Measurements from ENCODE around the gene NEK7.

Gene NEK7

GRCh38 chr1:198255784-198256183 is 99.0 kb downstream of the NEK7 start:
- no peak for DNase-seq (ENCODE audit: low spot score)

DNA sequence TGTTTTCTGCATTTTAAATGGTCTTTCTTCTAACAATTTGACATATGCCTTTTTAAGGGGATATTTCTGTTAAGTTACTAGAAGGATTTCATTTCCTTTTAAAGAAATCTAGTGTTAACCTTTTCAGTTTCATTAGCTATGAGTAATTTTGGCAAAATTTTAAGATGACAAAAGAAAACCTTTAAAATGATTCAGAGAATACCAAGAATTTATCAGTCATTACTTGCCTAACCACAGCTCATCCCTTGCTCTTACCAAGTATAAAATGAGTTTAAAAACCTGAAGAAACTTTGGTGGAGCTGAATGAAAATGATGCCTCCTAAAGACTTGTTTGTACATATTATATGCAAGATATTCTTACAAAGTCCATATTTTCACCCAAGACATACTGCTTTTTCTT is 101.7 kb downstream of the NEK7 start:
- DNase-seq (ENCODE audit: low spot score): no peak

GRCh38 chr1:198259333-198260074 is 102.7 kb downstream of the NEK7 start:
- no peak for DNase-seq (ENCODE audit: low spot score)

GRCh38 chr1:198261886-198262285 is 105.1 kb downstream of the NEK7 start:
- no peak for DNase-seq (ENCODE audit: low spot score)

- DNase-seq (ENCODE audit: low spot score): no peak
Observed at GRCh38 chr1:198263186-198263585, 106.4 kb downstream of the NEK7 start.

- peak; percentile 48 for DNase-seq (ENCODE audit: low spot score)
Observed at GRCh38 chr1:198264282-198264681, 107.5 kb downstream of the NEK7 start.

GRCh38 chr1:198265073-198265661 is 108.4 kb downstream of the NEK7 start:
- DNase-seq (ENCODE audit: low spot score): peak; percentile 28

- DNase-seq (ENCODE audit: low spot score): no peak
Observed at GRCh38 chr1:198267056-198267455, 110.3 kb downstream of the NEK7 start.

GRCh38 chr1:198267921-198268320 is 111.1 kb downstream of the NEK7 start:
- DNase-seq (ENCODE audit: low spot score): no peak

DNA sequence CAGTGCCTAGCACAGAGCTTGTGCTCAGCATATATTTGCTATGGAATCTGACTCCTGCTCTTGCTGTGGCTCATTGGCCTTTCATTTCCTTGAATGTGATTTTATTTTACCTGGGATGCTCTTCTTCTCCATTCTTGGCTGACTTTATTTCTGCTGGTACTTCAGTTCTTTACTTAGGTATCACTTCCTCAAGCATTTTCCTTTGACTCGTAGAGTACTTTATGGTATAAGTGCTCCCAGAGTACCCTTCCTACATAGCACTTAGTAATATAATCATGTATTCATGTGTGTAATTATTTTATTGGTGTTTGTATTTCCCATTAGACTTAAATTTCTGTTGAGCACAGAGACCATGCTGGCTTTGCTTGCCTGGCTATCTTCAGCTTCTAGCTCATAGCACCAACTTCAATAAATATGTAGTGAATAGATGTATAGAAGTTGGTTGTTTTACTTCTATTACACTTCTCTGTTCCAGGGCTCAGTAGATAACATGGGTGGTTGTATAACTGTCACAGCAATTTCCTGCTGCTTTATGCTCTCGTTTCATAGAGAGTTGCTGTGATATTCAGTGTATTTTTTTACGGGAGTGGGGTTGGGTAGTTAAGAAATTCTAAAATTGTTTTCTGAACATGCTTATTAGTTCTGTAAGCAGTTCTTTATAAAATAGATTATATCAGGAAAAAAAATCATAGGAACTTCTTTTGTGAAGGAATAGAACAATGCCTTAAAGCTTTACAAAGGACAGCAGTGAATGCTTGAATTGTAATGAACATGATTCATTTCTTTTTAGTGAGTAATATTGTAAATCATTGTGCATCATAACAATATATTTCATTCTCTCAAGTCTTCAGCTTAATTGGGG is 112.2 kb downstream of the NEK7 start:
- no peak for DNase-seq (ENCODE audit: low spot score)

- no peak for DNase-seq (ENCODE audit: low spot score)
Observed at GRCh38 chr1:198269646-198269940, 112.8 kb downstream of the NEK7 start.

DNA sequence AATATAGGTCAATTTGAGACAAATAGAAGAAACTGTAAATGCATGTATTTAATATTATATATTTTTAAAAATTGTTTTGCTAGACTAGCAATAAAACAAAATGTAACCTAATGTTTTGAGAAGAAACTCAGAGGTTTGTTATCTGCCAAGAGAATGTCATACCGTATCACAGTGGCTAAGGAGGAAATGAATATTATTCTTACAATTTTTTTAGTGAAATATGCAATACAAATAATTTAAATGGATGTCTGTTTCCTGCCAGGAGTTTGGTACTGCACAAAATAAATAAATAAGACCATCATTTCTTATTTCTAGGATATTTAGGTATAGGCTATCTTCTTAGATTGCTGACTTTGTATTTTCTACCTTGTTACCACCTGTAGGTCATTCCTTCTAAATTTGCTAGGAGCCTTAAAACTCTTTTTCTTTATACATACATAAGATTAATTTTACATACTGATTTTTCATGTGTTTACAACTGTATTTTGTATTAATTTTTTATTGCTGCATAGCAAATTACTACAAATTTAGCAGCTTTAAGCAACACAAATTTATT is 113.6 kb downstream of the NEK7 start:
- no peak for DNase-seq (ENCODE audit: low spot score)

DNA sequence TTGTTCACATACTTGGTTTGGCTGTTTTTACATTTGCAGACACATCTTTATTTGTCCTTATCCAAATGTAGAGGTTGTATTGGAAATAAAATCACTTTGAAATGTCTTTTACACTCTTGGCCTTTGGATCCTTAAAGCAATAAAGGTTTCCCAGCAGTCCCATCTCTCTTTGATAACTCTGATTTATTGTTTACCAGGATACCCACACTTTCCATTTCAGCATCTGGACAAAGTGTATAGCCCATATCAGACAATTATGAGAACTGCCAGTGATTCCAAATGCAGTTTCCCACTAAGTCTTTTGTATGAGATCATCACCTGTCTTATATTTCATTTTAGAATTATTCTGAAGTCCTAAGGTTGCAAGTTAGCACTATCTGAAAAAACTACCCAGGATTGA is 114.7 kb downstream of the NEK7 start:
- DNase-seq (ENCODE audit: low spot score): no peak

- no peak for DNase-seq (ENCODE audit: low spot score)
Observed at GRCh38 chr1:198272492-198272891, 115.7 kb downstream of the NEK7 start.

GRCh38 chr1:198273748-198274295 is 117.0 kb downstream of the NEK7 start:
- no peak for DNase-seq (ENCODE audit: low spot score)

- no peak for DNase-seq (ENCODE audit: low spot score)
Observed at GRCh38 chr1:198275597-198275996, 118.8 kb downstream of the NEK7 start.

DNA sequence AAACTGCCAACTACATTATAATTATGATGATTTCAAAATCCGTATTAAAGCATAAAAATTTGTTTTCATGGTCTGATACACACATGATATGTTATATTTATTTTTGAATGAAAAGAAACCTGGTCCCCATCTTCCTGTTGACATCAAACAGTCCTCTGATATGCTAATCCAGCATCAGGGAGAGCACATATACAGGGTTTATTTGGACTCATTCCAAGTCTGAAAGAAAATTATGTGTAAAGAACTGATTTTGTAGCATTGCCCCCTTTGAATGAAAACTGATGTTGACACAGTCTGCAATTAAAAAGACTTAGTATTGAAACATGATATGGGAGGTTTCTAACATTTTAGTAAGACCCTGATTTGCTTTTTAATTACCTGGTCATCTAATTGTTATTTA is 119.4 kb downstream of the NEK7 start:
- no peak for DNase-seq (ENCODE audit: low spot score)

- DNase-seq (ENCODE audit: low spot score): no peak
Observed at GRCh38 chr1:198278943-198279342, 122.1 kb downstream of the NEK7 start.

GRCh38 chr1:198280080-198280479 is 123.3 kb downstream of the NEK7 start:
- DNase-seq (ENCODE audit: low spot score): no peak

DNA sequence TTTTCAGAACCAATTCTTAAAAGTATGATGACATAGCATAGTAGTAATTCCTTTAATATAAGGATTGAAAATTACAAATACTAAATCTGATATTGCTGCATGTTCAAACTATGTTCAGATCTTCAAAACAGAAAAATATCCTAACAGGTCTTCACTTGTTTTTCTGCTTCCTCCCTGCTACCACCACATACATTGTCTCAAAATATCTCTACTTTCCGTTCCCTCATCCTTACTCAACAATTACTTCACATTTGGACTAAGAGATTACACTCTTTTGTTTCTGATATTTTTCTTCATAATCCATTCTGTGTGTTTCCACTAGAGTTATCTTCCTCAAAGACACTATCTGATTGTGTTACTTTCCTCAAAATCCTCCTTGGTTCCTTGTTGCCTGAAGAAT is 125.1 kb downstream of the NEK7 start:
- no peak for DNase-seq (ENCODE audit: low spot score)

DNA sequence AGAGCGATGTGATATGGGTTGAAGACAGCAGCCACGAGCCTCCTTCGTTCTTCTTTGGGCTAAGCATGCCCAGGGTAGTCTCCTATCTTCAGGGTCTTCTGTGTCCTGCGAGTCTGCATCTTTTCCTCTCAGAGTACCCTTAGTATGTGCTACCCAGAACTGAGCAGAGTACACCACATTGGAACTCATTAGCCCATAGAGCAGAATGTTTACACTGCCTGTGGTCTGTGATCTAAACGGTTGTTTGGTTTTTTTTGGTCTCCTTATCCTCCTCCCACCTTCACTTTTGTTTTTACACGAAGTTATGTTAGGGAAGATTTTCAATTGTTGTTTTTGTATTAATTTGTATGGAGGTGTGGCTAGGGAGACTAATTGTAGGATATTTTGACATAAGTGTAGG is 126.4 kb downstream of the NEK7 start:
- no peak for DNase-seq (ENCODE audit: low spot score)

DNA sequence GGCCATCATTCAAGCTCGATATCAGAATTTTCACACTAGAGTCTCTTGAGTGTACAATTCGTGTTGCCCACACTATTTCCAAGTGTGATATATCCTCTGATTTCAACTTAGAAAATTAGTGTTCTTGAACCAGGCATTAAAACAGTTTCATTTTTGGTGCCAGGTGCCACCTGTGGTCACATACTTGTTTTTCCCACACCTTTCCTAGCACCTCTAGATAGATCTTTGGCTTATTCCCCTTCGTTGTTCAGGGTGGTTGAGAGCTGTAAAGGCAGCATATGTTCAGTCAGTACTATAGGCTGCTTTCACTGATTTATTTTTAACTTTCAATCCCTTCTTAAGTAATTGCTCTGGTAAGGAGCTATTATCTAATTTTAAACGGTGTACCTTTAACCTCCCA is 131.1 kb downstream of the NEK7 start:
- DNase-seq (ENCODE audit: low spot score): no peak

Measured in hematopoietic multipotent progenitor cell treated with erythropoietin and hydrocortisone succinate and interleukin-3 and kit ligand, for 17 days (in vitro differentiated cells).